Peyer's patch (tissue), 4 donors: ENCODE measurements around the gene TLX2.

ENCODE experiments used
- CTCF ChIP-seq, 6 experiments: fragments of 450-650 bp in 4 of 6; fragments of 200-600 bp in 2 of 6; sonication (generic) in 1 of 6; IDR thresholded peaks; one replicate each; pipeline ENCODE4 v1.5.1; 2017 to 2019; ENCODE audit warnings: antibody characterized with exemption in 6 of 6, mild to moderate bottlenecking in 3 of 6, moderate library complexity in 1 of 6
- POLR2A ChIP-seq, 2 donors: fragments of 450-650 bp; IDR thresholded peaks; one replicate each; pipeline ENCODE4 v1.5.1; 2017; ENCODE audit warnings: antibody characterized with exemption in 2 of 2, mild to moderate bottlenecking in 2 of 2, moderate library complexity in 2 of 2

GRCh38 chr2:74534411-74534810 lies 20.2 kb downstream of the TLX2 start:
- TF ChIP-seq POLR2A (IDR thresholded peaks at IDR 0.05) (no peak), CTCF (IDR thresholded peaks at IDR 0.05) (no peak)
